DND-41 (cell line): ENCODE data around the gene PGM5.
"Not testable (repeated sequence)": the region's sequence is repeated elsewhere in the genome, so short reads cannot be mapped to it uniquely, and the experiment has no call there.

ENCODE experiments used
- EZH2 ChIP-seq: IDR thresholded peaks from 3 replicates; pipeline ENCODE4 v1.6.1; 2012; ENCODE audit warnings: borderline replicate concordance, low read depth, mild to moderate bottlenecking, moderate library complexity, low read length, inconsistent platforms; ENCODE audit not compliant: severe bottlenecking
- TF ChIP-seq, protein P1 (sequence below): IDR thresholded peaks from 2 replicates; pipeline ENCODE4 v1.5.1; 2012; ENCODE audit warnings: borderline replicate concordance, low read length, moderate library complexity, mild to moderate bottlenecking; ENCODE audit not compliant: poor library complexity, severe bottlenecking; ENCODE audit errors: extremely low read depth

GRCh38 chr9:68332122-68332521, 24.3 kb upstream of the PGM5 start:
- not testable (repeated sequence) for TF ChIP-seq EZH2
- TF ChIP-seq, protein P1, sequence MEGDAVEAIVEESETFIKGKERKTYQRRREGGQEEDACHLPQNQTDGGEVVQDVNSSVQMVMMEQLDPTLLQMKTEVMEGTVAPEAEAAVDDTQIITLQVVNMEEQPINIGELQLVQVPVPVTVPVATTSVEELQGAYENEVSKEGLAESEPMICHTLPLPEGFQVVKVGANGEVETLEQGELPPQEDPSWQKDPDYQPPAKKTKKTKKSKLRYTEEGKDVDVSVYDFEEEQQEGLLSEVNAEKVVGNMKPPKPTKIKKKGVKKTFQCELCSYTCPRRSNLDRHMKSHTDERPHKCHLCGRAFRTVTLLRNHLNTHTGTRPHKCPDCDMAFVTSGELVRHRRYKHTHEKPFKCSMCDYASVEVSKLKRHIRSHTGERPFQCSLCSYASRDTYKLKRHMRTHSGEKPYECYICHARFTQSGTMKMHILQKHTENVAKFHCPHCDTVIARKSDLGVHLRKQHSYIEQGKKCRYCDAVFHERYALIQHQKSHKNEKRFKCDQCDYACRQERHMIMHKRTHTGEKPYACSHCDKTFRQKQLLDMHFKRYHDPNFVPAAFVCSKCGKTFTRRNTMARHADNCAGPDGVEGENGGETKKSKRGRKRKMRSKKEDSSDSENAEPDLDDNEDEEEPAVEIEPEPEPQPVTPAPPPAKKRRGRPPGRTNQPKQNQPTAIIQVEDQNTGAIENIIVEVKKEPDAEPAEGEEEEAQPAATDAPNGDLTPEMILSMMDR, result not testable (repeated sequence)
